NCI-H187 (cell line): ENCODE data around the gene APC2.

ENCODE experiments used
- DNase-seq, 2 experiments: peaks; one replicate each; lab custom pipeline; 2025; lab: John Stamatoyannopoulos, UW

APC2 gene

GRCh38 chr19:1478934-1479707, 29.2 kb downstream of the APC2 start, which contains the start of gene C19orf25:
TSS of gene C19orf25 (minus strand) at chr19:1479215. CDS start at chr19:1478903, 312 bp downstream.
- DNase-seq: peak; percentile 82 to 93

- DNase-seq: no peak
Measured at GRCh38 chr19:1481224-1481892, 31.4 kb downstream of the APC2 start.

GRCh38 chr19:1481893-1482360, 32.0 kb downstream of the APC2 start:
- no peak for DNase-seq

- DNase-seq: no peak
Measured at GRCh38 chr19:1482361-1483130, 32.6 kb downstream of the APC2 start.

DNA sequence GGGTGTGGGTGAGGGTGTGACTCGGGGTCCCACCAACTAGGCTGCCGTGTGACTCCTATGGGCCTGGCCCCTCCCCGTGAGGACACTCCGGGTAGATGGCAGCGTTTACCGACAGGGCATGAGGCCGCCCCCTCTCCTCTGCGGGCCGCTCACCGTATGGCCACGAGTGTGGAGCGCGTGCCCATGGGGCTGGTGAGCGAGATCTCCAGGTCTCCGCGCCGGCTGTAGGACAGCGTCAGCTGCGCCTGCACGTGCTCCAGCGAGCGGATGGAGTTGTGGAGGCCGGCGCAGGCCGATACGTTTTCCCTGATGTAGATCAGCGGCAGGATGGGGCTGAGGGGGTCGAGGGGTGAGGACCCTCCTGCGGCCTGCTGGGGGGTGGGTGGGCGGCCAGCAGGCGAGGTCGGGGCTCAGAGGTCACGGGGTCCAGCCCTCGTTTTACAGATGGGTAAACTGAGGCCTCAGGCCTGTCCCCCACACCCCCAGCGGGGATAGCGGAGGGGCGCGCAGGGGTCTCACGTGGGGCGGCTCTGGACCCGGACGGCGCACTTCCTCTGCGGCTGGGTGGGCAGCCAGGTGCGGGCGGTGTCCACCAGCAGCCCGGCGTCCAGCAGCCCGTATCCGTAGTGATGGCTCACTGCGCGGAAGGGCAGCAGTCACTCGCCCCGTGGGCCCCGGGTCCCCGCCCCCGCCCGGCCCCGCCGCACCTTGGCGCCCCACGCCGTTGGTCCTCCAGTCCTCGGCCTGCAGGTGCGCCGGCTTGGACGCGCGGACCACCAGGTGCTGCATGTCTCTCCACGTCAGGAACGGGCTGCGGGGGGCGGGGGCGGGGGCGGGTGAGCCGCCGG, 33.4 kb downstream of the APC2 start:
- DNase-seq: no peak

DNA sequence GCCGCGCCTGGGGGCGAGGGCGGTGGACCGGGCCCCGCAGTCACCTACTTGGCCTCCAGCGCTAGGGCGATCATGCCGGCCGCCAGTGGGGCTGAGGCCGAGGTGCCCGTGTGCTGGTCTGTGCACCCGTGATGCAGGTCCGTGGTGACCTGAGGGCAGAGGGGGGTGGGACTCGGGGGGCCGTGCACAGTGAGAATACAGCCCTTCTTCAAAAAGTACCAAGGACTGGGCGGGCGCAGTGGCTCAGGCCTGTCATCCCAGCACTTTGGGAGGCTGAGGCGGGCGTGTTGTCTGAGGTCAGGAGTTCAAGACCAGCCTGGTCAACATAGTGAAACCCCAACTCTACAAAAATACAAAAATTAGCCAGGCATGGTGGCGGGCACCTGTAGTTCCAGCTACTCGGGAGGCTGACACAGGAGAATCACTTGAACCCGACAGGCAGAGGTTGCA, 34.1 kb downstream of the APC2 start:
- DNase-seq: no peak

DNA sequence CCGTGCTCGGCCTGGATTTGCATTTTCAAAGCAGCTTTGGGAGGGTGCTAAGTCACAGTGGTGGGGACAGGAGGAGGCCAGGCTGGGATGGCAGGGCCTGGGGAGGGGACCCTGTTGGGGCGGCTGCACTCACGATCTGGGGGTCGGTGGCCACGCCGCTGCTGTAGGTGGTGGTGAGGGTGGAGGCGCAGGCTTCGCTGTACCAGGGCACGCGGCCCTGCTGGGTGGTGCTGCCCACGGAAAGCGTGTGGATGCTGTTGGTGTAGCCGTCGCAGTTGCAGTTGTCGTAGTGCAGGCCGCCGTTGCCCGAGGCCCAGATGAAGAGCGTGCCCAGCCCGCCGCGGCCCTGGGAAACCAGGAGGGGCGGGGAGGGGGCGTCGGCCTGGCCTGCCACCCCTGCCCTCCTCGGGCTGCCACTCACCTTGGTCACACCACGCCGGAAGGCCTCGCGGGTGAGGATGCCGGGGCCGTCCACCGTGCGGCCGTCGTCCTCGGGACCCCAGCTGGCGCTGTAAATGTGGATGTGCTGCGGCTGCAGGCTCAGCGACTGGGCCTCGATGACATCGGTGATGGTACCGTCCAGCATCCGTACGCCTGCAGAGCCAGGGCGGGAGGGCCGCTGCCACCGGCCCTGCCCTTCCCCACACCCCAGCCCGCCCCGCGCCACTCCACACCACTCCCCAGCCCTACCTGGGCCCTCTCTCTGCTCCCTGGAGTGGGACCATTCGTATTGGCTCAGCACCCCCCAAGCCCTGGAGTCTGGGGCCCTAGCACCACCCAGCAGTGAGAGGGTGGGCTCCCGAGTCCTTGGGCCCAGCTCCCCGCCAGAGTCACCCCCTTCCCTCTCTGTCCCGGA, 37.0 kb downstream of the APC2 start:
- DNase-seq: no peak

DNA sequence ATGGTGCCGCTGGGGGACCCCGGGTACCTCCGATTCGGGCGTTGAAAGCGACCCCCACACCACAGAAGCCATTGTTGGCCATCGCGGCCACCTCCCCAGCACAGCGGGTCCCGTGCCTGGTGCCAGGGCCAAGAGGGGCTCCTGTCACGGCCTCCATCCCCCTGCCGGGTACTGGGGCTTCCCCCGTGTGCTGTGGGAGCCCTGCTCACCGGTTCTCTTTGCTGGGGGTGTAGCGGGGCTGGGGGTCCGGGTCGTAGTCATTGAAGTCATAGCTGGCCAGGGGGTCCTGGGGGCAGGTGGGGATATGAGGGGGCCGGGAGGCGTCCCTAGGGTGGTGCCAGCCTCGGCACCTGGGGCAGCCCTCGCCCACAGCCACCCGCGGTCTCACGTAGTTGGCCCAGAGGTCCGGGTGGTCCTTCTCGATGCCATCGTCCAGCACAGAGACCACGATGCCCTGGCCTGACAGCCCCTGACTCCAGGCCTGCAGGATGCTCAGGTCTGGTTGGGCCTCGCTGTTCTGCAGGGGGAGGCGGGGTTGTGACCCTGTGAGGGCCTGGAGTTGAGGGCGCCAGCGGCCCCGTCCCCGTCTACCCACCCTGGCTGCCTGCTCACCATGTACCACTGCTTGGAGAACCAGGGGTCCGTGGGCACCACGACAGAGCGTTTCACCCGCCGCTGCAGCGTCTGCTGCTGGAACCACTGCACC, 37.8 kb downstream of the APC2 start:
- no peak for DNase-seq

- DNase-seq: no peak
Measured at GRCh38 chr19:1488282-1488601, 38.3 kb downstream of the APC2 start.

DNA sequence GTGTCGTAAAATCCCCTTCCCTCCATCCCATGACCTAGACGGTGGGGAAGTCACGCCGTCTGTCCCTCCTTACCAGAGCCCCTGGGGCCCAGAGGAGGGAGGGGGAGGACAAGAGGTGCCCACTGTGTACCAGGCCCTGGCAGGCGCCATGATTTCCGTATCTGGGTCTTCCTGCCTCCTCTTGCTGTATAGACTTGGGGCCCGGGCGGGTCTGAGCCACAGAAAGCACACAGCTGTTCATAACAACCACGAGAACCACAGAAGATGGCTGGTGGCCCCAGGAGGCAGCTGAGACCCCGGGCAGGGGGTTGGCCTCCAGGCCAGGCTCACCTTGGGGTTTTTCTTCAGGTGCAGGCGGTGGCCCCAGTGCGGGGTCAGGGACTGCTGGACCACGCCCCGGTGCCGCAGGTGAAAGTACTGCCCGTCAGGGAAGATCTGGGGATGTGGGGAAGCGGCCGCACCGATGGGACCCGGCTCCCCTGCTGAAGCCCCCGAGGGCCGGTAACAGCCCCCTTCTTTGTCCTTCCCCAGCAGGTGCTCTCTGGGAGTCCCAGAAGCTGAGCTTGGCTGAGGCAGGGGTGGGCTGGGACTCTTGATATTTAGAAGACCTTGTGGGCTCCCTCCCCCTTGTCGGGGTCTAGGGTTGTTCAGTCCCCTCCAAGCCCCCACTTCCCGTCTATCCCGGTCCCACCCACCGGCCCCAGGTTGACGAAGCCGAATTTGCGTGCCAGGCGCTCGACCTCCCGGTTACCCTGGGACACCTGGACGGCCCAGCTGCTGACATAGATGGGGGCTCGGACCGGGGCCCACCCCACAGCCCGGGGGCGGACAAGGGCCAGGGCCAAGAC, 39.8 kb downstream of the APC2 start:
- DNase-seq: no peak

GRCh38 chr19:1490311-1491113, 40.6 kb downstream of the APC2 start, which contains the start of gene PCSK4:
TSS of gene PCSK4 (minus strand) at chr19:1490350. CDS start at chr19:1490346, 4 bp downstream.
- peak; percentile 100 for DNase-seq

DNA sequence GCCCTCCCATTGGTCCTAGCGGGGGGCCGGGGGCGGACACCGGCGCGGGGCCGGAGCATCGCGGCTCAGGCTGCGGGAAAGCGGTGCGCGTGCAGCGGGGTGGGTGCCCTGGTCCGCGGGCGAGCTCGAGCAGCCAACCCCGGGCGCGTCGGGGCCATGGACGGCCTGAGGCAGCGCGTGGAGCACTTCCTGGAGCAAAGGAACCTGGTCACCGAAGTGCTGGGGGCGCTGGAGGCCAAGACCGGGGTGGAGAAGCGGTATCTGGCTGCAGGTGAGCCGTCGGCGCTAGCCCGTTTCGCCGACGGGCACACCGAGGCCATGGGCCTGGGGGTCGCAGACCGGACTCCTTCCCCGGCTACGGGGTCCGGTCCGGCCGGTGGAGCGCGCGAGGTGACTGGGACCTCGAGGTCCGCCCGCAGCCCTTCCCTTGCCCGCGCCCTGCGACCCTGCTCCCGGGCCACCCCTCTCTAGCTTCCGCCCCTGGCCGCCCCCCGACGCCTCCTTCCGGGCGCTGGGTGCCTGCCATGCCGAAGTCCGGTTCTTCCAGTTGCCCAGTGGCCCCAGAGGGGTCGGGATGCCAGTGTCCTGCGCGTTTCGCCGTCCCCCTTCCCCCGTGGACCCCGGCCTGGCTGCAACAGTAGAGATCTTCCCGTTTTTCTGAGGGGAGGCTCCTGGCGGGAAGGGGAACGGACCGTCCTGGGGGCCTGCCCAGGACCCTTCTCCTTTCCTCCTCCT, 41.4 kb downstream of the APC2 start, which contains the start of gene REEP6:
REEP6 (plus strand) TSS at position 68 of the 735 bp plus-strand sequence; CDS start at position 157, 89 bp downstream.
- DNase-seq: no peak

DNA sequence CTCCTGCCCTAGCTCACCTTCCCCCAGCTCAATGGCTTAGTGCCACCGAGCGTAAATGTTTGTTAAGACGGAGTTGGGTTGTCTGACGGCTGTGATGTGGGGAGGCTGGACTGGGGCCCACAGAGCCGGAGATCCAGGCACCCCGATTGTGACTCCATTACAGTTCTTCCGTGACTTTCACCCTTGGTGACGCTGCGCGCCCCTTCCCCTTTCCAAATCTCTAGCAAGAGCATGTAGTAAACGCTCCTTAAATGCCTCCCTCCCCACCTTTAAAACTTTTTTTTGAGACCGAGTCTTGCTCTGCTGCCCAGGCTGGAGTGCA, 41.9 kb downstream of the APC2 start:
- no peak for DNase-seq

- DNase-seq: no peak
Measured at GRCh38 chr19:1492474-1493006, 42.6 kb downstream of the APC2 start.

DNA sequence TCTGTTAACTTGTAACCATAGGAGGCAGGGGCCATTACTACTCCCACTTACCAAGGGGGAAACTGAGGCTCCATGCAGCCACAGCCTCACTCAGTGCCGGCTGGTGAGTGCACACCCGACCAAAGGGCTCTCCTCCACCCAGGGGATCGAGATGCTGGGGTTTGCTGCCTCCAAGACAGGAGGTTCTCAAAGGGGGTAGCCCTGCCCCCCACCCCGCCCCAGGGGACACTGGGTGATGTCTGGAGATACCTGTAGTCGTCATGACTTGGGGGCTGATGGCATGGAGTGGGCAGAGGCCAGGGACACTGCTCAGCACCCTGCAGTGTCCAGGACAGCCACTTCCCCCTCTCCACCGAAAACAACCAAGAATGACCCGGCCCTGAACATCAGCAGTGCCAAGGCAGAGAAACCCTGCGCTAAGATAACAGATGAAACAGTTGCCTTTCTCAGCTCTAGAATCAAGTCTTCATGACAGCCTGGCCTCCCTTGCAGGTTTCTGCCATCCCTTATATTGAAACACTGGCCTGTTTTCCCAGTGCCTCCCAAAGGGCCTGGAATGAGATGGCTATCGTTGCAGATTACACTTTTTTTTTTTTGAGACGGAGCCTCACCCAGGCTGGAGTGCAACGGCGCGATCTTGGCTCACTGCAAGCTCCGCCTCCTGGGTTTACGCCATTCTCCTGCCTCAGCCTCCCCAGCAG, 44.3 kb downstream of the APC2 start:
- DNase-seq: no peak

DNA sequence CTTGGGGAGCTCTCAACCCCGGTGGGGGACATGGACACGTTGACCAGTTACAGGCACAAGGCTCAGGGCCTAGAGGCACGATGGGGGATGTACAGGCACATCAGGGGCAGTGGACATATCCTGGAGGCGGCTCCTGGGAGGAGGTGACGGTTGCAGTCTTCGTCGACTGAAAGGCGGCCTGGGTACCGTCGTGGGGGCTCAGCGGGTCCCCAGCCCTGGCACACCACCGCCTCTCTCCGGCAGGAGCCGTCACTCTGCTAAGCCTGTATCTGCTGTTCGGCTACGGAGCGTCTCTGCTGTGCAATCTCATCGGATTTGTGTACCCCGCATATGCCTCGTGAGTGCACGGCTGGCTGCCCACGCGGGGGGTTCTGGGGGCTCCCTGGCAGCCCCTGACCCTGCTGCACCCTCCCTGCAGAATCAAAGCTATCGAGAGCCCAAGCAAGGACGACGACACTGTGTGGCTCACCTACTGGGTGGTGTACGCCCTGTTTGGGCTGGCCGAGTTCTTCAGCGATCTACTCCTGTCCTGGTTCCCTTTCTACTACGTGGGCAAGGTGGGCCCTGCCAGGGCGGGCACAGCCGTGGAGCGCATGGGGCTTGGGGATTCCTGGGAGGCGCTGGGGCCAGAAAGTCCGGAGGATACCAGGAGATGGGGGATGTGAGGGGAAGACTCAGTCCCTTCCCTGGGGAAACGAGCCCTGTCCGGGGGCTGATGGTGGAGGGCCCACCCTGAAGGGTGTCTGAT, 45.3 kb downstream of the APC2 start:
- no peak for DNase-seq
